Kidney tubule cell (primary cell): ENCODE results near the gene TUBGCP3.
A peak's percentile ranks its signal among the peaks of the same experiment; 100 is the strongest.
"Not testable (repeated sequence)": the region's sequence is repeated elsewhere in the genome, so short reads cannot be mapped to it uniquely, and the experiment has no call there.

ENCODE experiments used
- DNase-seq: peaks from one replicate; pipeline ENCODE4 v3.0.0-alpha.2; 2018; ENCODE audit warnings: low spot score

Gene TUBGCP3

DNA sequence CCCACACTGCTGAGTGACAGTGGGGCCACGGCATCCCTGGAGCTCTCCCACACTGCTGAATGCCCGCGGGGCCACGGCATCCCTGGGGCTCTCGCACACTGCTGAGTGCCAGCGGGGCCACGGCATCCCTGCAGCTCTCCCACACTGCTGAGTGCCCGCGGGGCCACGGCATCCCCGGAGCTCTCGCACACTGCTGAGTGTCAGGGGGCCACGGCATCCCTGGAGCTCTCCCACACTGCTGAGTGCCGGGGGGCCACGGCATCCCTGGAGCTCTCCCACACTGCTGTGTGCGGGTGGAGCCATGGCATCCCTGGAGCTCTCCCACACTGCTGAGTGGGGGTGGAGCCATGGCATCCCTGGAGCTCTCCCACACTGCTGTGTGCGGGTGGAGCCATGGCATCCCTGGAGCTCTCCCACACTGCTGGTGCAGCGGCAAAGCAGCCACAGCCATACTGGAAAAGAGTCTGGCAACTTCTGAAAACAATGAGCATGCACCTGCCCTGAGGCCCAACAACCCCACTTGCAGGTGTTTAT is 8.6 kb downstream of the TUBGCP3 start:
- DNase-seq: no peak

DNA sequence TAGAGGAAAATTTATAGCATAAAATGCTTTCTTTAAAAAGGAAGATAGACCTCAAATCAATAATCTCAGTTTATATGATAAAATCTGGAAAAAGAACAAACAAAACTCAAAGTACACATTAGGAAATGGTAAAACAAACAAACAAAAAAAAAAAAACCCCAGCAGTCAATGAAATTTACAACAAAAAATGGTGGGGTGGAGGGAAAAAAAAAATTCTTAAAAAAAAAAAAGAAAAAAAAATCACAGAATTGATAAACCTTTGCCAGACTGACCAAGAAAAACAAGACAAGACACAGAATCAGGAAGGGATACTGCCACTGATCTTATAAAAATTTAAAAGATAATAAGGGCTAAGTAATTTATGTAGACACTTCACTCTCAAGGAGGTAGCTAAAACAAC is 11.2 kb downstream of the TUBGCP3 start:
- no peak for DNase-seq

DNA sequence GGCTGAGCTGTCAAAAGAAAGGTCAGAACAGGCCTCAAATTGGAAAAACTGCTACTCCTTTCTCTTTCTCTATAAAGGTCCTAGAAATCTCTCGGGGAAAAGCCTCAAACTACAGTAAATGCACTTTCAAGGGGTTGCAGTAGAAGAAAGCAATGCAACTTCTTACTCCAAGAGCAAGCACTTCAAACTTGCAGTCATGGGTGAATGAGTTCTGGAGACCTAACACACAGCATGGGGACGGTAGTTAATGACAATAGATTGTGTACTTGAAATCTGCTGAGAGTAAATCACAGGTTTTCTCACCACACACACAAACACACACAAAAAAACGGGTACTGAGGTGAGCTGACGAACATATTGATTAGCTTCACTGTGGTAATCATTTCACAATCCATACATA is 11.8 kb downstream of the TUBGCP3 start:
- peak; percentile 6 for DNase-seq

DNA sequence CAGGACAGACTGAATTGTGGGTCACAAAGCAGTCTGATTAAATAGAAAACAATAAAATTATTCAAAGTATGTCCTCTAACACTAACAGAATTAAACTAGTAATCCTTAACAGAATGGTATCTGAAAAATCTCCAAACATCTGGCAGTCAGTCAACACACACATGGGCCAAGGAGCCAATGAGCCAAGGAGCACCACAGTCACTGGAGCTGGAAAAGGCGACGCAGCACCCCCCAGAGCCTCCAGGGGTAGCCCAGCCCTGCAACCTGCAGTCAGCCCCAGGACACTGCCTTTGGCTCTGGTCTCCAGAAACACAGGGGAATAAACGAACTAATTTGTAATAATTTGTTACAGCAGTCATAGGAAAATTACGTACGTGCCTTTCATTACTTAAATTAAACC is 12.3 kb downstream of the TUBGCP3 start:
- DNase-seq: peak; percentile 9

DNA sequence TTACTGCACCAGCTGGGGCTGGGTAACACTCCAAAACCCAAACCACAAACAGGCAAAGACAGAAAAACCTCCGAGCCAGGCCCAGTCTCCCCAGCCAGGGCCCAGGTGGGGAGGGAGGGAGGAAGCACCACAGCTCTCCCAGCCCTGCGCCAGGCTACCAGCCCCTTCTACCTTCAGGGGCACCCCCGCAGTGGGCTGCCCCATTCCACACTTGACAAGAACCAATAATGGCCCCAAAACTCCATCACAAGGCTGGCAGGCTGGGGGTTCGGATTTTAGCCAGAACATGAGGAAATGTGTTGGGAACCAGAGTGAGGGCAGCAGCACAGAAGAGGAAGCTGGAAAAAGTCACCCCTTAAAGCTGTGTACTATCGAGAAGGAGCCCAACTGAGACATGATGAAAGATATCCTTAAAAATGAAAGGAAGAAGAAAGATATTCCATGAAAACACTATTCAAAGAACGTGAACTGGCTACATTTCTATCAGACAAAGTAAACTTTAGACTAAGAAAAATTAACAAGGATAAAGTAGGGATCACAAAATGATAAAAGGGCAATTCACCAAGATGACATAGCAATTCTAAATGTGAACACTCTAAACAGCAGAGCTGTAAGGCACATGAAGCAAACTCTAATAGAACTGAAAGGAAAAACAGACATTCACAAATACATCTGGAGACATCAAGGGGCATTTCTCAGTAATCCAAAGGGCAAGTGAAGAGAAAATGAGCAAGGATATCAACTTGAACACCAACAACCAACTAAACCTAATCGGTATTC is 12.9 kb downstream of the TUBGCP3 start:
- DNase-seq: no peak

DNA sequence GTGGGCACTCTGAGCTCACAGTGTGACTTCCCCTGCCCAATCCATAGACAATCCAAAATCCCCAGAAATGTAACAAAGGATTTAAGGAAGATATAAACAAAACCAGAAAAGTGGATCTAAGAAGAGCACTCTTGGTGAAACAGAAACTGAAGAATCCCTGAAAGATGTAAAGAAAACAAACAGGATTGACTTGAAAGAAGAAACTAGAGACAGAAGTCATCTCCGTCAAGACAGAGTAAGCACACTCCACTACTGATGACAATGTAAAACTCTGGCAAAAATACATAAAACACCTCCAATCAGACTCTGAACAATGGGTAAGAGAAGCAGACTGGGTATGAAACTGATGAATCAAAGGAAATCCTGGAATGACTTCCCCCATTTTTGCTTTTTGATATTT is 13.5 kb downstream of the TUBGCP3 start:
- no peak for DNase-seq

DNA sequence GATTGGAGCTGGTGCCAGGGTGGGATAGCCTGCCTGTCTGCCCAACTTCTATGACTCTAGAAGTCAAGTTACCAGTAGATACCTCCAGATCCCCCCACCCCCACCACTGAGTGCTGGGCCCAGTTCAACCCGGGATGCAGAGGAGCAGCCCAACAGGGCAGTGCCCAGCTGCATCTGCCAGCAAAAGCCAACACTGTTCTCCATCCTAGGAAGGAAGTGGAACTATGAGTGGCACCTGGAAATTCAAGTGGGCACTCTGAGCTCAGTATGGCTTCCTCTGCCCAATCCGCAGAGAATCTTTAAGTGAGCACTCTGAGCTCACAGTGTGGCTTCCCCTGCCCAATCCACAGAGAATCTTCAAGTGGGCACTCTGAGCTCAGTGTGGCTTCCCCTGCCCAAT is 14.2 kb downstream of the TUBGCP3 start:
- DNase-seq: no peak

DNA sequence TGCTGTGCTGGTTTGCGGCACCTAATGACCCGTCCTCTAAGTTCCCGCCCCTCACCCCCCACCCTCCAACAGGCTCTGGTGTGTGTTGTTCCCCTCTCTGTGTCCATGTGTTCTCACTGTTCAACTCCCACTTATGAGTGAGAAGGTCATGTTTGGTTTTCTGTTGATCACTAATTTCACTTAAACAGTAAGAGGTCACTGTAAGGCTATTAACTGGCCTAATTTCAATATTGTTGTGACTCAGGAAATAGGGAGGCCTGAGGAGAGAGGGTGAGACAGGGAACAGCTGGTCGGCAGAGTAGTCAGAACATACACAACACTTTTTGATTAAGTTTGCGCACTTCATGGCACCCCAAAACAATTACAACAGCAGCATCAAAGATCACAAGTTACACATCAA is 15.6 kb downstream of the TUBGCP3 start:
- DNase-seq: no peak

DNA sequence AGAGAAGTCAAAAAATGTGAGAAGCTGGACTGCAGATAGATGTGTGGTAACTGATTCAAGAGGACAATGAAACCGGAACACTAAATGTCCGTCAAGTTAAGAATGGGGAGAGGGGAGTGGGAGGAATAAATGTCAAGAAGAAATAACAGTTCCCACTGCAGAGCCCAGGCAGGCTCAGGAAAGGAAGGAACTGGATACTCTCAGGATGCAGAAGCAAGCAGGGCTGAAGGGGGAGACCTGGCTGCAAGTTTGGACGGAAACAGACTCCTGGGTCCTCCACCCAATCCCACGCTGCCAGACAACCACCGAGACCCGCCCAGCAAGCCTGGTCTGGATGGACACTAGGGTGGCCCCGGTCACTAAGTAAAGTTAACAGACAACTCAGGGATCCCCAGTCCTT is 18.1 kb downstream of the TUBGCP3 start:
- DNase-seq: no peak

DNA sequence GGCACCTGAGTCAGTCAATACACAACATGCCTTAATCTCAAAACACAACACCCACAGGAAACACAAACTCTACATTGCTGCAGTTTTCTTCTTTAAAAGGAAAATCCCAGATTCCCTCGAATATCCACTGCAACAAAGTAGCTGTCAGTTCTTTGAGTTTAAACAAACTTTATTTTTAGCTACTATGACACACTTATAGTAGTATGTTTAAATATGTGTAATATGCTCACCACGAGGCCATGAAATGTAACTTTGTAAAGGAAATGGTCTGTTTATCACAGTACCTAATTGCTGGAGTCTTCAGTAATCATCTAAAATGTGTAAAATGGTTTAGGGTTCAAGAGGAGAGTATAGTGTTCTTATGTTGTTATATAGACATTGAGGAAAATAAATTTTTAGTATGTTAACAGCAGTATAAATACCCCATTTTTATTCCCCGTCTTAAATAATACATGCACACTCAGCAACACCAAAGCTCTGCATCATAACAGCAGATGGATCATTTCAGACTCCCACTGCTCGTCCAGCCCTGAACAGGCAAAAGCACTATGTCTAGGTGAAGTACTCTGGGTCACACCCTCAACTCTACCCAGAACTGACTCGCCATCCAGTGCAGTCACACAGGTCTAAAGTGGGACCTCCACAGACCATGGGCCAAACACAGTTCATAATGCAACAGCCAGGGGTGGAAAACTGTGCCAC is 20.6 kb downstream of the TUBGCP3 start:
- DNase-seq: no peak

DNA sequence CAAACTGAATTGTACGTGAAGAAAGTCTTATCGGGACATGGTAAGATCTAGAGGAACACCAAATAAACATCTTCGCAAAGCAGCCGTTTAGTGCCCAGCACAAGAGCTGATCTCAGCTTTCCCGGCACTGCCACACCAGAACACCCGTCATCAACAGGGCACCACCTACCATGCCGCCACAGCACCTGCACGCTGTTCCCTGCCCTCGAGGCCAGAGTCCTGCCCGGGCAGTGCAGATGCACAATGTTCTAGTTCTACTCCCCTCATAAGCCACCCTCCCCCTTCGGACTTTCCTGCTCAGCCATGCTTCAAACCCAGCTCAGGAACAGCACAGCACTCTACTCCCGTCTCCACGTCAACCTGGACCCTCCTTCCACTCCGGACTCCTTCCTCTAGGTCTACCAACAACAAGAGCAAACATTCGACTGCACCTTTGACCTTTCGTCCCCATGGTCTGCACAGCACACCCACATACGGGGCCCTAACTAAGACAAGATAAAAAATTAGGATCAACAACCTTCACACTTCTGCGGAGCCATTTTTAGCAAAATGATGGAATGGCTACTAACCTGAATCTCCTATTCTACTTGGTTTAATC is 25.1 kb downstream of the TUBGCP3 start:
- no peak for DNase-seq

DNA sequence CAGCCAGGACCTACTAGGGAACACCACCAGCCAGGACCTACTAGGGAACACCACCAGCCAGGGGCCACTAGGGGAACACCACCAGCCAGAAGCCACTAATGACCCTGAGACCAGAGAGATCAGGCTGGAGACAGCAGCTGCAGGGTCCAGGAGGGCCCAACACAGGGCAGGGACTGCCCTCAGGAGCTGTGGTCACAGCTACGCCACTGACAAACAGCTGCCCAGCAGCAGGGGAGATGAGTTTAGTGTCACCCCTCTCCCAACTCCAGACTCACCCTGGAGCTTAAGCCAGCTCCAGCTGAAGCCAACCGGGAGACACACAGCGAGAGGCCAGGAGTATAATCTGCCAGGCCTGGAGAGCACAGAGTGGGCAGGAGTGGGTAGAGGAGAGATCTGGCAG is 25.7 kb downstream of the TUBGCP3 start:
- no peak for DNase-seq

DNA sequence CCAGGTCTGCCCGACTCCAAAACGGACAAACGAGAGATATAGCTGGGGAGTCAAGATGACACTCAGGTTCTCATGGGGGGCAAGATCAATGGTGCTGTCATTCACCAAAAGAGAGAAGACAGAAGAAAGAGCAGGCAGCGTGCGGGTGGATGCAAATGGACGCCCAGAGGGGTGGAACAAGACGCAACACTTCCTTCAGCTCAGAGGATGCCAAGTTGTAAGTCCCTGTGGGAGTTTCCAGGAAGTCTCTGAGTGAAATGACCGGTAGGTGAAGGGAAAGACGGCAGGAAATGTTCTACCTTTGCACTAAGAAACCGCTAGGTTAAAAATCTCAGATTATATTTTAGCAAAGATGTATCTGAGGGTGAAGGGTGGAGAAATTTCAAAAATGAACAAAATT is 26.5 kb downstream of the TUBGCP3 start:
- no peak for DNase-seq

DNA sequence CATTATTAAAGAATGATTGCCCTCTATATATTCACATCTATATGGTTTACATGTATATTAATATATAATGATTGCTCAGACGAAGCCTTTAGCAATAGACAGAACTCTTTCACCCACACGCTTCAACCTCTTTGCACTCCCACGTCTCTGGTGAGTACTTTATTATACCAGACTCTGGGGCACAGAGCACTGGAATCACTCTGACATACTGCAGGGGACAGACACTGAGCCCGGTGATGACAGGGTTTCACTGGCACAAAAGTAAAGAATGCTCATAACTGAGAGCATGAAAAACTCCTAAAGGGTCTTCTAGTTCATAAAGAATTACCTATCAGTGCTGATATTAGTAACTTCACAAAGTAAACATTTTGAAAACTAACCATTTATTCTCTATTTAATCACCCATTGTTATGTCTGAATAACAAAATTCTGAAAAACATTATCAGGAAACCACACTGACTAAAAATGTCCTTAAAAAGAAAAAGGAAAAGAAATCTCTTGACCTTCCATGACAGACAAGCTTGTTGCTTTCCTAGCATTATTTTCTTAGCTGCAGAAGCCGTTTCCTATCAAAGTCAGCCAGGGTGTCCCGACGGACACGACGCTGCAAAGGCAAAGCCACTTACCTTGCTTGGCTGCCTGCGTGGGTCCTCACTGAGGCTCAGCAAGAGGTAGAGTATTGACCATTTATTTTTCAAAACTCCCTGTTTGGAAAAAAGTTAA is 29.1 kb downstream of the TUBGCP3 start:
- no peak for DNase-seq

DNA sequence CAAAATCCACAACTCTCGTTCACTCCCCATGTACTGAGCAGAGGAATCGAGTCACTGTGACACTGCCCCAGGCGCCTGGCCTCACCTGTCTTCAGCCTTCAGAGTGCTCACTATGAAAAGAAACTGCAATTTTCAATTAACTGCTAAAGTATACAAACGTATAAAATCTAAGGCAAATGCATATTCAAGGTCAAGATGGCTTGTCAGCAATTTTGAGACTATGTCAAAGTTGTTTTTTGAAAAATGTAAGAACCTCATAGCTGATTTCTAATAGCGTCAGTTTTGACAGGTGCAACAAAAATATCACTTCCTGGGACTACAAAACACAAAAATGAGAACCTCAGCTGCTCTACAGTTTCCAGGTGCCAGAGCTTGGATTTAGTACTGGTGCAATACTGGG is 31.4 kb downstream of the TUBGCP3 start:
- DNase-seq: no peak

DNA sequence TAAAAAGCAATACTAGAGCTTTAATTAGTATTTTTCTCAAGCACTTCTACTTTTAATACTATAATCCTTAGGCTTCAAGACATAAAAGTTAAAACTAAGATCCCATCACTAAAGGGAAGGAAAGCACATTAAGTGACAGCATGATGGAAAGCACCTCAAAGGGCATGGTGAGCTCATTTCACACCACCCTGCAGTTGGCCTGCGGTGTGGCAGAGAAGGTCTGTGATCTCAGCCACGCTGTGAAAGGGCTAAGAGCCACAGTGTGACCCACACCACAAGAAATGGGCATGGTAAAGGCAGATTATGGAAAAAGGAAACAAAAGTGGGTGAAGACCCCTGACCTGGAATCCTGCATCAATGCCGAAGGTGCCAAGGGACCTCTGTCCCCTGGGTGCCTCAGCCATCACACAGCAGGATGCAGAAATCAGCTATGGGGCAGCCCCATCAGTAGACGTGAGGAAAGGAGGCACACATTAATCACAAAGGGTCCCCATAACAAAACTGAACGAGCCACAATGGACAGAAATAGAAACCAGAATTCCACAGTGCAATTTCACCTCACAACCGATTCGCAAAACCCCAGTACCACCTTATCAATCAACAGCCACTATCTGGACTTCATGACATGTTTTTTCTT is 33.6 kb downstream of the TUBGCP3 start:
- DNase-seq: no peak

DNA sequence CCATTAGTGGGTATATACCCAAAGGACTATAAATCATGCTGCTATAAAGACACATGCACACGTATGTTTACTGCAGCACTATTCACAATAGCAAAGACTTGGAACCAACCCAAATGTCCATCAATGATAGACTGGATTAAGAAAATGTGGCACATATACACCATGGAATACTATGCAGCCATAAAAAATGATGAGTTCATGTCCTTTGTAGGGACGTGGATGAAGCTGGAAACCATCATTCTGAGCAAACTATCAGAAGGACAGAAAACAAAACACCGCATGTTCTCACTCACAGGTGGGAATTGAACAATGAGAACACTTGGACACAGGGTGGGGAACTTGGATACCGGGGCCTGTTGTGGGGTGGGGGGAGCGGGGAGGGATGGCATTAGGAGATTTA is 39.0 kb downstream of the TUBGCP3 start:
- not testable (repeated sequence) for DNase-seq

DNA sequence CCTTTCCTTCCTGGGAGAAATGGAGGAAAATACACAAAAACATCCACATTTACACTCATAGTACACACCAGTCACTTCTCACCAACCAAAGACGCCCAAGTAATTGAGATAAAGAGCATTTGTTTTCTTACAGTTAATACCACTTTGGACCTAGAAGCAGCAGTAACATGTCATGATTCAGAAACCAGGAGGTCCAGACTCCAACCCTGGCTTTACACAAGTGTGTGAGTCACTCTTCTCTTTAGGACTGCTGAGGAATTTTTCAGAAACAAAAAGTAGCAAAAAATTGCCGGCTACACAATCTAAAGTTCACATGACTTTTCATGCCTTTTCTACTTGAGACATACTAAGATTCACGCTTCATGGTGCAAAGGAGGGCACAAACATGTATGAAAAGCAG is 42.1 kb downstream of the TUBGCP3 start:
- peak; percentile 48 for DNase-seq

DNA sequence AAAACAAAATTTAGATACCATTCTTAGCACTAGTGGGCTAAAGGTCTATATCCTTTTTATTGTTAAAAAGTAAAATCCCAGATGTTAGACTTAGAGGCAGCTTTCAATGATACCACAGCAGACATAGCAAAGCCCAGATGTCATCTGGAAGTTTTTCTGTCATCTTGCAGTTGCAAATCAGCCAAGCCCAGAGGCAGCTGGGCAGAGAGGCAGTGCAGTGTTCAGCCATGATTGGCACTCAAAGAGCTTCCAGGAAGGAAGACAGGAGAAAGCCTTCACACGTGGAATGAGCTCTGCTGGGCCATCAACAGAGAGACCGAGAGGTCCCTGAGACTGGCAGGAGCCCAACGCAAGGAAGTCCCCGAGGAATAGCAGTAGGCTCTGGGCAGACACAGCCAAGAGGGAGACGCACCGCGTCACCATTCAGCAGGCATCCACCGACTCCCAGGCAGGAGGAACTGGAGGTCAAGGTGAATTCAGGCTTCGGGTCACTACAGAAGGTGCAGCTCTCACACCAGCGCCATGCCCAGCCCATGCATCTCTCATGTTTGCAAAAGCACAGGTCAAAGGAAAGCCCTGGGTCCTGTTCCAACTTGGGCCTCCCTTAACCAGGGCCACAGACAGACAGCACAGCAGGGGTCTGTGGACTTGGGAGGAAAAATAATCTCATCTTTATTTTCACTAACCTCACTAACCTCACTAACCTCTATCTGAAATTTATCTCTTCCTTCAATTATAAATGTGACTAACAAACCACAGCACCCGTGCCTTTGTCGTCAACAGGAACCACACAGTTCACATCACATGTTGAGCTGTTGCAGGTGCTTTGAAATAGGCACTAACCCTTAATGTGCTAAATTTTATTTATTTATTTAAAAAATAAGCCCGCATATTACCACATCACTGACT is 54.9 kb downstream of the TUBGCP3 start:
- DNase-seq: no peak

DNA sequence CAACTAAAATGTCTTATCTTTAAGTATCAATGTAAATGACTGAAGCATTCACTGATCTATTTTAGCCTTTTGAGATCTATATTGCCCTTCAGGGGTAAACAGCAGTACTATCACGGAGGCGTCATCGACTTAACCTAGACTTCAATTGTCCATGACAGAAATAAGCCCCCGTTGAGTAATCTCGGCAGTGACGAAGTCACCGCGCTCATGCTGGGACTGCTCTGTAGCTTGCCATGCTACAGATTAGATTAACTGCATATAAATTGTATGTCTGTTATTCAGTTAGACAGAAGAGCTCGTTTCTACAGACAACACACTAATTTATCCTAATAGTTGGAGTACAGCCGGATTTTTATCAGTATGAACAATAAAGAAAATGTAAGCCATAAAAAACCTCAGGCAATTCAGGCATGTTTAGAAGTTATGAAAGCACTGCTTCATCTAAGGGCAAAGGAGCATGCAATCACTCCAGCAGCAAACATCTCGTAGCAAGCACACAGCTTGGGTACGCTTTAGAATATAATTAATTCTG is 56.6 kb downstream of the TUBGCP3 start:
- no peak for DNase-seq

DNA sequence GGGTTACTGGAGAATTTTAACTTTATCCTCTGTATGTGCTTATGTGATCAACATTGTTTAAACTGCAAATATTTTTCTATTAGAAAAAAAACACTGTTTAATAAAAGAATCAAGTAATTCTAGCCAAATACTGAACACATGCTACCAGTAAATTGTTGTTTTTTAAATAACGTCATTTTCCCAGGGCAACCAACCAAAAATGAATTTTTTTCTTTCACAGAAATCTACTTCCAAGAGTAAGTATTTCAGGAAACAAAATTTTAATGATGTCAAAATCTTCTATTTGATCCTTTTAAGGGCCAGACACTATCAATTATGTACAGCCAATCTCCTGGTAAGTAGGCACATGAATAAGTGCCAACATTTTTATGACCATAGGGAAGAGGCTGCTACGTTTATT is 57.1 kb downstream of the TUBGCP3 start:
- DNase-seq: no peak
